HL-60 (cell line): ENCODE data around the gene GUCA2A.

Experiments
- REST ChIP-seq: IDR thresholded peaks from 2 replicates; pipeline ENCODE4 v1.6.1; 2012; ENCODE audit warnings: low read depth; ENCODE audit not compliant: insufficient replicate concordance
- TF ChIP-seq, protein P1 (sequence below): IDR thresholded peaks from one replicate; pipeline ENCODE4 v1.5.1; 2011; ENCODE audit warnings: low read length, control low read depth, inconsistent platforms; ENCODE audit not compliant: insufficient read depth

GRCh38 chr1:42155362-42155761, 9.2 kb downstream of the GUCA2A start:
- TF ChIP-seq REST, result no peak
- TF ChIP-seq, protein P1, sequence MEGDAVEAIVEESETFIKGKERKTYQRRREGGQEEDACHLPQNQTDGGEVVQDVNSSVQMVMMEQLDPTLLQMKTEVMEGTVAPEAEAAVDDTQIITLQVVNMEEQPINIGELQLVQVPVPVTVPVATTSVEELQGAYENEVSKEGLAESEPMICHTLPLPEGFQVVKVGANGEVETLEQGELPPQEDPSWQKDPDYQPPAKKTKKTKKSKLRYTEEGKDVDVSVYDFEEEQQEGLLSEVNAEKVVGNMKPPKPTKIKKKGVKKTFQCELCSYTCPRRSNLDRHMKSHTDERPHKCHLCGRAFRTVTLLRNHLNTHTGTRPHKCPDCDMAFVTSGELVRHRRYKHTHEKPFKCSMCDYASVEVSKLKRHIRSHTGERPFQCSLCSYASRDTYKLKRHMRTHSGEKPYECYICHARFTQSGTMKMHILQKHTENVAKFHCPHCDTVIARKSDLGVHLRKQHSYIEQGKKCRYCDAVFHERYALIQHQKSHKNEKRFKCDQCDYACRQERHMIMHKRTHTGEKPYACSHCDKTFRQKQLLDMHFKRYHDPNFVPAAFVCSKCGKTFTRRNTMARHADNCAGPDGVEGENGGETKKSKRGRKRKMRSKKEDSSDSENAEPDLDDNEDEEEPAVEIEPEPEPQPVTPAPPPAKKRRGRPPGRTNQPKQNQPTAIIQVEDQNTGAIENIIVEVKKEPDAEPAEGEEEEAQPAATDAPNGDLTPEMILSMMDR, result no peak
